Endothelial cell of umbilical vein (primary cell): ENCODE measurements around the gene SUSD6.

Source experiments
- EZH2 ChIP-seq: IDR thresholded peaks from 2 replicates; pipeline ENCODE4 v1.6.1; 2012; ENCODE audit warnings: borderline replicate concordance, low read depth, mild to moderate bottlenecking, moderate library complexity, low read length, inconsistent platforms; ENCODE audit not compliant: severe bottlenecking
- JUN ChIP-seq: IDR thresholded peaks from 2 replicates; pipeline ENCODE4 v1.6.1; 2011; ENCODE audit warnings: borderline replicate concordance, low read depth; ENCODE audit not compliant: insufficient read length, insufficient read depth
- MYC ChIP-seq: IDR thresholded peaks from one replicate; pipeline ENCODE4 v1.6.1; 2011; ENCODE audit warnings: mild to moderate bottlenecking, low read depth, low read length
- POLR2A ChIP-seq: IDR thresholded peaks from 2 replicates; pipeline ENCODE4 v1.6.1; 2012; ENCODE audit warnings: low read depth, mild to moderate bottlenecking, control low read depth, low read length
- POLR2AphosphoS5 ChIP-seq: IDR thresholded peaks from 2 replicates; pipeline ENCODE4 v1.6.1; 2012; ENCODE audit warnings: low read depth, mild to moderate bottlenecking, control low read depth, low read length, moderate library complexity; ENCODE audit not compliant: insufficient read depth
- TF ChIP-seq, protein P1 (sequence below), 2 donors: IDR thresholded peaks; 1 replicate in 1 of 2; 2 replicates in 1 of 2; pipeline ENCODE4 v1.5.1; 2011; ENCODE audit warnings: low read length in 2 of 2, mild to moderate bottlenecking in 2 of 2, moderate library complexity in 2 of 2, control low read depth in 1 of 2, inconsistent platforms in 1 of 2, low read depth in 1 of 2; ENCODE audit not compliant: insufficient read depth in 1 of 2; ENCODE audit errors: extremely low read depth in 1 of 2

DNA sequence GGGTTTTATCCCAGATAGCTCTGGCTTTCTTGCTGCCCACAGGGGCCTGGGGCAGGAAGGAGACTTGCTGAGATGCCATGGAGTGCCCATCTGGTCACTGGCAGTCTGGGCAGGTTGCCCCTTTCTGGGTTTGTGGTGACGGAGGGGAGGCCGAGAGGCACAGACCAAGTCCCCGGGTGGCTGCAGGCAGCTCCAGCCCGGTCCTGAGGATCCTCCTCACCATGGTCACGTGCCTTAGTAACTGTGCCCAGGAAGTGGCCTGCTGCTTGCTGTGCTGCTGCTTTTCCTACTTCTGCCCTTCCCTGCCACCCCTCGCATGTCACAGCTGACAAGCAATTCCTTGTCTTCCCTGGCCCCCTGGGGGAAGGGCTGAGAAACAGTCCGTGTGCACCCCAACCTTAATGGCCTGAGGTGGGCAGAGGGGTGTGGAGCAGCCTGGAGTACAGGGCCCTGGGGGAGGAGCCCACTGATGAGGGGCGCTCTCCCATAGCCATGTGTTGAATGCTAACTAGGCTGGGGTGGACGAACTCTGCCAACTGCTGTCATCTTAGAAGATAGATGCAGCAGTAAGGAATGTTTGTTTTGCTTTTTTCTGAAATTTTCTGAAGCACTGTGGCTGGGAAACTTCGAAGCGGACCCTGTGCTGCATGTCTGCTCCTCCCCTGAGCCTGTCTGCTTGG lies 100.6 kb downstream of the SUSD6 start:
- TF ChIP-seq, protein P1, sequence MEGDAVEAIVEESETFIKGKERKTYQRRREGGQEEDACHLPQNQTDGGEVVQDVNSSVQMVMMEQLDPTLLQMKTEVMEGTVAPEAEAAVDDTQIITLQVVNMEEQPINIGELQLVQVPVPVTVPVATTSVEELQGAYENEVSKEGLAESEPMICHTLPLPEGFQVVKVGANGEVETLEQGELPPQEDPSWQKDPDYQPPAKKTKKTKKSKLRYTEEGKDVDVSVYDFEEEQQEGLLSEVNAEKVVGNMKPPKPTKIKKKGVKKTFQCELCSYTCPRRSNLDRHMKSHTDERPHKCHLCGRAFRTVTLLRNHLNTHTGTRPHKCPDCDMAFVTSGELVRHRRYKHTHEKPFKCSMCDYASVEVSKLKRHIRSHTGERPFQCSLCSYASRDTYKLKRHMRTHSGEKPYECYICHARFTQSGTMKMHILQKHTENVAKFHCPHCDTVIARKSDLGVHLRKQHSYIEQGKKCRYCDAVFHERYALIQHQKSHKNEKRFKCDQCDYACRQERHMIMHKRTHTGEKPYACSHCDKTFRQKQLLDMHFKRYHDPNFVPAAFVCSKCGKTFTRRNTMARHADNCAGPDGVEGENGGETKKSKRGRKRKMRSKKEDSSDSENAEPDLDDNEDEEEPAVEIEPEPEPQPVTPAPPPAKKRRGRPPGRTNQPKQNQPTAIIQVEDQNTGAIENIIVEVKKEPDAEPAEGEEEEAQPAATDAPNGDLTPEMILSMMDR (IDR thresholded peaks at IDR 0.05; ENCODE audit: extremely low read depth in 1 of 2, insufficient read depth in 1 of 2, low read depth in 1 of 2, low read length in 2 of 2): no peak
- TF ChIP-seq POLR2A (no peak), EZH2 (no peak), POLR2AphosphoS5 (no peak), JUN (no peak), MYC (no peak)
